HUDEP-2 (cell line): ENCODE data around the gene ST8SIA1.

ENCODE experiments used
- DNase-seq, 76 experiments: peaks; one replicate each; lab custom pipeline; 2025; ENCODE audit not compliant: unreplicated experiment in 76 of 76; lab: John Stamatoyannopoulos, UW

Gene ST8SIA1

GRCh38 chr12:22248571-22249115, 85.9 kb downstream of the ST8SIA1 start:
- no peak for DNase-seq

GRCh38 chr12:22248121-22248520, 86.4 kb downstream of the ST8SIA1 start:
- no peak for DNase-seq

GRCh38 chr12:22246217-22246846, 88.2 kb downstream of the ST8SIA1 start:
- DNase-seq: no peak

- DNase-seq: no peak
Measured at GRCh38 chr12:22242726-22243125, 91.8 kb downstream of the ST8SIA1 start.

- DNase-seq: no peak
Measured at GRCh38 chr12:22238211-22238610, 96.3 kb downstream of the ST8SIA1 start.

GRCh38 chr12:22234561-22234960, 99.9 kb downstream of the ST8SIA1 start:
- no peak for DNase-seq

GRCh38 chr12:22231836-22232235, 102.7 kb downstream of the ST8SIA1 start:
- DNase-seq: no peak

- no peak for DNase-seq
Measured at GRCh38 chr12:22231078-22231477, 103.4 kb downstream of the ST8SIA1 start.

- no peak for DNase-seq
Measured at GRCh38 chr12:22230280-22230794, 104.2 kb downstream of the ST8SIA1 start.

- no peak for DNase-seq
Measured at GRCh38 chr12:22229652-22230279, 104.7 kb downstream of the ST8SIA1 start.

- DNase-seq: no peak
Measured at GRCh38 chr12:22228022-22228875, 106.3 kb downstream of the ST8SIA1 start.

- no peak for DNase-seq
Measured at GRCh38 chr12:22223356-22223755, 111.2 kb downstream of the ST8SIA1 start.

GRCh38 chr12:22217556-22217955, 117.0 kb downstream of the ST8SIA1 start:
- no peak for DNase-seq

GRCh38 chr12:22215467-22216253, 118.8 kb downstream of the ST8SIA1 start:
- DNase-seq: no peak

- no peak for DNase-seq
Measured at GRCh38 chr12:22211128-22211527, 123.4 kb downstream of the ST8SIA1 start.

GRCh38 chr12:22209422-22209821, 125.1 kb downstream of the ST8SIA1 start:
- no peak for DNase-seq

GRCh38 chr12:22206111-22206728, 128.3 kb downstream of the ST8SIA1 start:
- no peak for DNase-seq

GRCh38 chr12:22204391-22204790, 130.1 kb downstream of the ST8SIA1 start:
- DNase-seq: no peak

- no peak for DNase-seq
Measured at GRCh38 chr12:22202847-22203246, 131.7 kb downstream of the ST8SIA1 start.

GRCh38 chr12:22201101-22201500, 133.4 kb downstream of the ST8SIA1 start:
- DNase-seq: no peak
